GM12864 (cell line): ENCODE results near the gene JAKMIP2.
"Not testable (repeated sequence)": the region's sequence is repeated elsewhere in the genome, so short reads cannot be mapped to it uniquely, and the experiment has no call there.

ENCODE experiments used
- DNase-seq: peaks from one replicate; pipeline ENCODE4 v3.0.0-alpha.2; 2011; ENCODE audit warnings: low read depth
- H3K4me3 ChIP-seq: 2 replicates; pipeline ENCODE4 v1.5.1; 2011; ENCODE audit warnings: mild to moderate bottlenecking, low read depth, low read length, control low read depth
- TF ChIP-seq, protein P1 (sequence below): IDR thresholded peaks from 2 replicates; pipeline ENCODE4 v1.5.1; 2011; ENCODE audit warnings: low read depth, mild to moderate bottlenecking, moderate library complexity, low read length, control low read depth, inconsistent platforms; ENCODE audit errors: missing control alignments

JAKMIP2 gene

DNA sequence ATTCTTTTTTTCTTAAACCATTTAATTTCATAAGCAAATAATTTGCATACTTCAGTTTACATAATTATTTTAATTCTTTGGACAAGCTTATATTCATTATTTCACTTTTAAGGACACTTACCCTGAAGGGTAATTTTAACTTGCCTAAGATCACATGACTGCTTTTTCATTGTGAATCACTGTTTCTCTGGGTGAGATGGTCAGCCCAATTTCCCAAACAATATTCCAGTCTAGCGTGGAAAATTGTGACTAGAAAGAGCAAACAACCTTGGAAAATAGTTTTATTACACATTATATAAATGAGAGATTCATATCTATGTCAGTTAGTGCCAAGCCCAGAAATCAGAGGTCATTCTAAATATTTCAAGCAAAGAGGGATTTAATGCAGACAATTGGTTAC, 21.4 kb upstream of the JAKMIP2 start:
- H3K4me3 ChIP-seq: no peak overlapping the region
- TF ChIP-seq, protein P1, sequence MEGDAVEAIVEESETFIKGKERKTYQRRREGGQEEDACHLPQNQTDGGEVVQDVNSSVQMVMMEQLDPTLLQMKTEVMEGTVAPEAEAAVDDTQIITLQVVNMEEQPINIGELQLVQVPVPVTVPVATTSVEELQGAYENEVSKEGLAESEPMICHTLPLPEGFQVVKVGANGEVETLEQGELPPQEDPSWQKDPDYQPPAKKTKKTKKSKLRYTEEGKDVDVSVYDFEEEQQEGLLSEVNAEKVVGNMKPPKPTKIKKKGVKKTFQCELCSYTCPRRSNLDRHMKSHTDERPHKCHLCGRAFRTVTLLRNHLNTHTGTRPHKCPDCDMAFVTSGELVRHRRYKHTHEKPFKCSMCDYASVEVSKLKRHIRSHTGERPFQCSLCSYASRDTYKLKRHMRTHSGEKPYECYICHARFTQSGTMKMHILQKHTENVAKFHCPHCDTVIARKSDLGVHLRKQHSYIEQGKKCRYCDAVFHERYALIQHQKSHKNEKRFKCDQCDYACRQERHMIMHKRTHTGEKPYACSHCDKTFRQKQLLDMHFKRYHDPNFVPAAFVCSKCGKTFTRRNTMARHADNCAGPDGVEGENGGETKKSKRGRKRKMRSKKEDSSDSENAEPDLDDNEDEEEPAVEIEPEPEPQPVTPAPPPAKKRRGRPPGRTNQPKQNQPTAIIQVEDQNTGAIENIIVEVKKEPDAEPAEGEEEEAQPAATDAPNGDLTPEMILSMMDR: no peak
- no peak for DNase-seq

DNA sequence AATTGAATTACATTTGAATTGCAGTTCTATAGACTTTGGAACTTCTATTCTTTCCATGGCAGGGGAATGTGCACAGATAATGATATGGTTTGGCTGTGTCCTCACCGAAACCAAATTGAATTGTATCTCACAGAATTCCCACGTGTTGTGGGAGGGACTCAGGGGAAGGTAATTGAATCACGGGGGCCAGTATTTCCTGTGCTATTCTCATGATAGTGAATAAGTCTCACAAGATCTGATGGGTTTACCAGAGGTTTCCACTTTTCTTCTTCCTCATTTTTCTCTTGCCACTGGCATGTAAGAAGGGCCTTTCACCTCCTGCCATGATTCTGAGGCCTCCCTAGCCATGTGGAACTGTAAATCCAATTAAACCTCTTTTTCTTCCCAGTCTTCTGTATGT, 20.6 kb upstream of the JAKMIP2 start:
- DNase-seq, H3K4me3 ChIP-seq: not testable (repeated sequence)

DNA sequence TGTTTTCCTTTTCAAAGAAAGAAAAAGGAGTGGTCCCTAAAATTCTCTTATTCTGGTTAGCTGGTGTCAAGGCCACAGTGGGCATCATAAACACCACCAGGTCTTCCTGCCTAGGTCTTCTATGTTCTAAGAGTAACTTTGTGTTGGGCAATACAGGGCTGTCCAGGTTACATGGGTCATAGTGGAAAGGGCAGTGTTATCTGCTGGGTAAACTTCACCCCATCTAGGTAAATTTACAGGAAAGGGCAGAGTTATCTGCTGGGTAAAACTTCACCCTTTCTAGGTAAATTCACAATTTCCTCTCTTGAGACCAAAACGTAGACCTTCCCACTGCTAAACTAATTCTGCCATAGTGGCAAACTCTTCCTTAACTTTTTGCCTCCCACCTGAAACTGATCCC, 18.9 kb upstream of the JAKMIP2 start:
- H3K4me3 ChIP-seq: no peak overlapping the region
- TF ChIP-seq, protein P1: no peak
- DNase-seq: no peak

DNA sequence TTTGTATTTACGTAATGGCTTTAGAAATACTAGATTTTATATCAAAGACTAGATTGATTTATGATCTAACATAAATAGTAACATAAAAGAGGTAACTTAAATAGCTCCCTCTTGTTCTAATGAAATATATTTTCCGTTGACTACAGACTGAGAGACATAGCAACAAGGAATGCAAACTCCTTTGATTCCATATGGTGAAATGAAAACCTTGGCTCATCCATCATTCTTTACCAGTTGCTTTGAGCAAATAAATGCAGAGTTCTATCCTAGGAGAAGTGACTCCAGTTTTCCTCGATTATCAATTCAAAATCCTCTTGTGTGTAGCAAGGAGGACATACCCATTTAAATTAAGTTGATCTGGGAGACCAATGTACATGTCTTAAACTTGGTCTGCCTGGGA, 18.0 kb upstream of the JAKMIP2 start:
- no peak for DNase-seq
- TF ChIP-seq, protein P1: no peak
- no peak overlapping the region for H3K4me3 ChIP-seq

DNA sequence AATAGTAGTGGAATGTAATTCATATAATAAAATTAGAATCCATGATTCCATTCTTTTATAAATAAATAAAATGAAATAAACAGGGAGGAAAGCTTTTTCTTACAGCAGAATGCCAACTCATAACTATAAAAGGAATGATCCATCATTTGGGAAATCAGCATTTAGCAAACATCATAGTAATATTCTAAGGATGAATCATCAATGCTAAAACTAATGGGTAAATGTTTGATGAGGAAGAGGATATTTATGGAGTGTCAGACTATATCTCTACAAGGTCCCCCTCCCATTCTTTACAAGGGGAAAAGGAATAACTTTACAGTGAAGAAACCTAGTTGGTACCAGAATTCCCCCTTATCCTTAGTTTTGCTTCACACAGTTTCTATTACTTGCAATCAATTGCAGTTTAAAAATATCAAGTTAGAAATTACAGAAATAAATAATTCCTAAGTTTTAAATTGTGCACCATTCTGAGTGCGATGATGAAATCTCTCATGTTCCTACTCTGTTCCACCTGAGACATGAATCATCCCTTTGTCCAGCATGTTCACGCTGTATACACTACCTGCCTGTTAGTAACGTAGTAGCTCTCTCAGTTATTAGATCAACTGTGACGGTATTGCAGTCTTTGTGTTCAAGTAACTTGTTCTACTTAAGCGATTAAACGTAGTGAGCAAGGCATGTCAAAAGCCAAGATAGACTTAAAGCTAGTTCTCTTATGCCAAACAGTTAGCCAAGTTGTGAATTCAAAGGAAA, 14.2 kb upstream of the JAKMIP2 start:
- no peak for DNase-seq
- TF ChIP-seq, protein P1: no peak
- H3K4me3 ChIP-seq: no peak overlapping the region

DNA sequence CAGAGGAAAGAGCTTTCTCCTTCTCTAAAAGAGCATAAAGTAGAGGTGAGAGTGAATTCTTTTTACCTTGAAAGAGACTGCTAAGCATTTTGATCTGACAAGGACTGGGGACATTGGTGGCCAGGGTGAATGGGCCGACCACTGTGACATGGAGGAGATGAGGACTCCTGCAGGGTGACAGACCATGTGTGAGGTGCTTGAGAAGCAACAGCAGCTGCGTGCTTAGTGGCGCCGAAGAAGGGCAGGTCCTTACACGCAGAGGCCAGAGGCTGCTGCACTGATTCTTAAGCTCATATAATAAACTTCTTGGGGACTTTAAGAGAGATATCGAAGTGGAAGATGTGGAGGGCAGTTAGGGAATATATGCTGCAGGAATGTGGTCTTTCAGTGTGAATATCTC, 8.7 kb upstream of the JAKMIP2 start:
- no peak overlapping the region for H3K4me3 ChIP-seq
- TF ChIP-seq, protein P1: no peak
- no peak for DNase-seq

DNA sequence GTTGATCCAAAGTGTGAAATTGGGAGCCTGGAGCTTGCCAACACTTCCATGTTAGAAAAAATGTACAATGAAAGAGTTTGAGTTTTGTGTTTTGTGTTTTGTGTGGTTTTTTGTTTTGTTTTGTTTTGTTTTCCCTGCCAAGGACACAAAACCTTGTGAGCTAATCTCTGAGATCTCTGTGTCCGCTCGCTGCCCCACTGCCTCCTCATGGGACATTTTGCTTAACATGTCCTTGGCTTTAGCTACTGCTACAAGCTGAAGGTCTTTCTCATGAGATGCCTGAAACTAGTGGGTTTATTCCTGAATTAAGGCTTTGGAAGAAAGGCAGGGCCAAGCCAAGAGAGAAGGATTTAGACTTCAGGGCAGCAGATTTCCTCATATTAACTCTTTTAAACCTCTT, 7.3 kb upstream of the JAKMIP2 start:
- TF ChIP-seq, protein P1: no peak
- no peak for DNase-seq
- H3K4me3 ChIP-seq: no peak overlapping the region
